ENCODE measurements around the gene FREY1.
A peak's percentile ranks its signal among the peaks of the same experiment; 100 is the strongest.
"Not testable (repeated sequence)": the region's sequence is repeated elsewhere in the genome, so short reads cannot be mapped to it uniquely, and the experiment has no call there.

FREY1 gene

DNA sequence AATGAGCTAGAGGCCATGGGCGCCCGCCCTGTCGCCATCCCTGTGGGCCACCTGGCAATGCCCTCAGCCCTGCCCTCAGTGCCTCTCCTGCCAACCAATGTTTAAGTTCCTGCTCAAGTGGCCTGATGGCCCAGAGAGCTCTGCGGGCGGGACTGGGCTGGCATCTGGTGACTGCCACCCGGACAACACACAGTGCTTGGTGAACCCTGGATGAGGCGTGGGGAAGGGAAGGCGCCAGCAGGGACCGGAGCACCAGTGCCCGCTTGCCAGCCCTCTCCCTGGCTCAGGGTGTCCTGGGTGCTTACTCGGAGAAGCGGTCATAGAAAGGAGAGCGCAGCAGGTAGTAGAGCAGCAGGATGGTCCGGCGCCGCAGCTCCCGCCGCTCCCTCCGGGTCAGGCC lies 6.4 kb upstream of the FREY1 start:
- DNase-seq, result no peak

GRCh38 chr11:45910623-45911022 lies 3.6 kb upstream of the FREY1 start:
- no peak for DNase-seq

- DNase-seq, result no peak
Observed at GRCh38 chr11:45909594-45910475, 2.8 kb upstream of the FREY1 start.

DNA sequence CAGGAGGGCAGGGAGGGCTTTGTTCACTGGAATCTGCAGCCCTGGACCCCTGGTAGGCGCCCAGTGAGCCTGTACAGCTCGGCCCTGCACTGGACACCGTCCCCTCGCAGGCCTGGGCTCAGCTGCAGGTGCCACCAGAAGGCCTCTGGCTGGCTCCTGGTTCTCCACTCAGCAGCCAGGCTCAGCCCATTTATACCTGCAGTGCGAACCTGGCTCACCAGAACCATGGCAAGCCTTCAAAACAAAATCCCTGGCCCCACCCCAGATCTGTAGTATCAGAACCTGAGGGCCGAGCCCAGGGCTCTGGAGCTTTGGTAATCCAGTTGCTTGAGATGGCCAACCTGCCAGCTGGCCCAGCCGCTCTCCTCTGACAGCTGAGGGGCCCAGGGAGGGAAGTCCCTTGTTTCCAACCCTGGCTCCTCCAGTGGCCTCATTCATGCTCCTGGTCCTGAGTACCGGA lies 870 bp upstream of the FREY1 start:
- DNase-seq, result no peak

GRCh38 chr11:45906096-45906682 lies 882 bp downstream of the FREY1 start:
- DNase-seq, result no peak

GRCh38 chr11:45905576-45905975 lies 1.5 kb downstream of the FREY1 start:
- DNase-seq, result not testable (repeated sequence)

GRCh38 chr11:45905095-45905494 lies 2.0 kb downstream of the FREY1 start:
- no peak for DNase-seq

GRCh38 chr11:45904309-45904915 lies 2.7 kb downstream of the FREY1 start:
- DNase-seq, result no peak

DNA sequence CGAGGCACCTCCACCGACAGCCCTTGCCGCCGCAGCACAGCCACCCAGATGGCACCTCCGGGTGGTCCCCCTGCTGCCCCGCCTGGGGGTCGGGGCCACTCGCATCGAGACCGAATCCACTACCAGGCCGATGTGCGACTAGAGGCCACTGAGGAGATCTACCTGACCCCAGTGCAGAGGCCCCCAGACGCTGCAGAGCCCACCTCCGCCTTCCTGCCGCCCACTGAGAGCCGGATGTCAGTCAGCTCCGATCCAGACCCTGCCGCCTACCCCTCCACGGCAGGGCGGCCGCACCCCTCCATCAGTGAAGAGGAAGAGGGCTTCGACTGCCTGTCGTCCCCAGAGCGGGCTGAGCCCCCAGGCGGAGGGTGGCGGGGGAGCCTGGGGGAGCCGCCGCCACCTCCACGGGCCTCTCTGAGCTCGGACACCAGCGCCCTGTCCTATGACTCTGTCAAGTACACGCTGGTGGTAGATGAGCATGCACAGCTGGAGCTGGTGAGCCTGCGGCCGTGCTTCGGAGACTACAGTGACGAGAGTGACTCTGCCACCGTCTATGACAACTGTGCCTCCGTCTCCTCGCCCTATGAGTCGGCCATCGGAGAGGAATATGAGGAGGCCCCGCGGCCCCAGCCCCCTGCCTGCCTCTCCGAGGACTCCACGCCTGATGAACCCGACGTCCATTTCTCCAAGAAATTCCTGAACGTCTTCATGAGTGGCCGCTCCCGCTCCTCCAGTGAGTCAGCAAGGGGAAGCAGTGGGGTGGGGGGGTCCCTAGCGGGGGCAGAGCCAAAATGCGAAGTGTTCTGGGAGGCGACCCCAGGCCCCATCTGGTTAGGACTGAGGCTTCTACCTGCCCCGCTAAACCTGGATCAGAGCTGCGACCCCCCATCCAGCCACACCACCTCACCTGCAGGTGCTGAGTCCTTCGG lies 4.4 kb downstream of the FREY1 start:
- no peak for DNase-seq

DNA sequence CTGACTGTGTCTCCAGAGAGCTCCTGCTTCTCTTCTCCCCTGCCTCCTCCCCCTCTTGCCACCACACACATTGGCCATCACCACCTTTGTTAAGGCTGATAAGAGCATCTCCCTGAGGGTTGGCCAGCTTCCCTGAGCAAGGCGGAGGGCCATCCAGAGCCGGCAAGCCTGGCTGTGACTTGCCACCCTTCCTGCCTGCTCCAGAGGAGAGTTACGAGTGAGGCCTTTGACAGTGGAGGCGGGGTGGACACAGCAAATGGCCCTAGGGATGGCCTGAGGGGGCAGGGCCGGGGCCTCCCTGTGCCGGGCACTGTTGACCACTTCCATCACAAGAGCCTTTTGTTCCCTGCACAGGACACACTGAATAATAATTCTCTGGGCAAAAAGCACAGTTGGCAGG lies 5.4 kb downstream of the FREY1 start:
- no peak for DNase-seq

- DNase-seq, result no peak
Observed at GRCh38 chr11:45900916-45901617, 6.0 kb downstream of the FREY1 start.

DNA sequence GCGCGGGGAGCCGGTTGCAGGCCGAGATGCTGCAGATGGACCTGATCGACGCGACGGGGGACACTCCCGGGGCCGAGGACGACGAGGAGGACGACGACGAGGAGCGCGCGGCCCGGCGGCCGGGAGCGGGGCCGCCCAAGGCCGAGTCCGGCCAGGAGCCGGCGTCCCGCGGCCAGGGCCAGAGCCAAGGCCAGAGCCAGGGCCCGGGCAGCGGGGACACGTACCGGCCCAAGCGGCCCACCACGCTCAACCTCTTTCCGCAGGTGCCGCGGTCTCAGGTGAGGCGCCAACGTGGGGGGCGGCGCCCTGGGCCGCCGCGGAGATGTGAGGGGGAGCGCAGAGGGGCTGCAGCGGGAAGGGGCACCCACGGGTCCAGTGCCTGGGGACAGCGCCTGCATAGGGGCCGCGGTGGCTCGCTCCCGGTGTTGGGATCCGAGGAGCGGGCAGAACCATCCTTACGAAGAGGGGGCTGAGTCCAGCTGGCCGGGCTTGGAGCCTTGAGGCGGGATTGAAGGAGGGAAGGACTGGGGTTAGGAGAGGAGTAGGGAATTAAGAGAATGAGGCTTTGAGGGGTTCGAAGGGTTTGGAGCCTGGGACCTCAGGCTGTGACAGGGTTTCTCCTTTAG lies 6.8 kb downstream of the FREY1 start:
- not testable (repeated sequence) for DNase-seq

DNA sequence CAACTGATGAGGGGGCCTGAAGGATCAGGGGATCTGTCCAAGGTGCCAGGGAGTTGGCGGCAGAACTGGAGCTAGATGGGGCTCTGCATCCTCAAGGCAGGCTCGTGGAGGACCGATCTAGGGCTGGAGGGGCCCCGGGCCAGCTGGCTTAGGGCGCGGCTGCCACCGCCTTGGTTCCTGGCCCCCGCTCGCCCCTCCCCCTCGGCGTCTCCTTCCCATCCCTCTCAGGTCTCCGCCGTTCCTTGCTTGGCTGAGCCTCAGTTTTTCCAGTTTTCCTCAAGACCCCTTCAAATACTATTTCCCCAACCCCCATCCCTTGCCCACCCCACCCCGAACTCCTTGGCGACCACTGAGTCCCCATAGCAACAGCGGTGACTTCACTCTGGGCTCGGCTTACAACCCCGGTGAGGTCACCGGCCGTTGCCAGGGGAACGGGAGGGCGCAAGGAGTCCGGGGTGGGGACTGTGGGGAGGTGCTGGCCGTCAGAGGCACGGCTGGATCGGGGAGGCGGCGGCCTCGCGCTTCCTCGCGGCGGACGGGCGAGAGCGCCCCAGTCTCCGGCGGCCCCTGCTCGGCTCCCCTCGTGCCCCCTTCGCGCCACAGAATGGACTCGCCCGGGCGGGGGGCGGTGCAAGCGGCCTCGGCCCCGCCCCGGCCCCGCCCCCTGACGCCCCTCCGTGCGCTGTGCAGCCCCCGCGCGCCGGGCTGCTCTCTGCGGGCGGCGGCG lies 7.5 kb downstream of the FREY1 start:
- DNase-seq, result peak; percentile 36

GRCh38 chr11:45899086-45899447 lies 8.0 kb downstream of the FREY1 start:
- no peak for DNase-seq

GRCh38 chr11:45897556-45897955 lies 9.5 kb downstream of the FREY1 start:
- no peak for DNase-seq

- peak; percentile 83 for DNase-seq
Observed at GRCh38 chr11:45896422-45896984, 10.6 kb downstream of the FREY1 start.

- DNase-seq, result no peak
Observed at GRCh38 chr11:45895553-45896259, 11.4 kb downstream of the FREY1 start.

- no peak for DNase-seq
Observed at GRCh38 chr11:45894555-45895247, 12.4 kb downstream of the FREY1 start.

GRCh38 chr11:45892856-45893255 lies 14.2 kb downstream of the FREY1 start:
- no peak for DNase-seq

Data from NCI-H526 treated with DMSO at 0.1 percent for 48 hours (cell line).